ENCODE measurements around the gene SLC13A4. TPM values are rescaled to one million over a fixed set of nuclear protein-coding genes. Genes with fewer than 3 reads are reported as not detected.
"Not testable (repeated sequence)": the region's sequence is repeated elsewhere in the genome, so short reads cannot be mapped to it uniquely, and the experiment has no call there.

Gene SLC13A4
- polyA plus RNA-seq, 1 donor: 3.8 TPM

DNA sequence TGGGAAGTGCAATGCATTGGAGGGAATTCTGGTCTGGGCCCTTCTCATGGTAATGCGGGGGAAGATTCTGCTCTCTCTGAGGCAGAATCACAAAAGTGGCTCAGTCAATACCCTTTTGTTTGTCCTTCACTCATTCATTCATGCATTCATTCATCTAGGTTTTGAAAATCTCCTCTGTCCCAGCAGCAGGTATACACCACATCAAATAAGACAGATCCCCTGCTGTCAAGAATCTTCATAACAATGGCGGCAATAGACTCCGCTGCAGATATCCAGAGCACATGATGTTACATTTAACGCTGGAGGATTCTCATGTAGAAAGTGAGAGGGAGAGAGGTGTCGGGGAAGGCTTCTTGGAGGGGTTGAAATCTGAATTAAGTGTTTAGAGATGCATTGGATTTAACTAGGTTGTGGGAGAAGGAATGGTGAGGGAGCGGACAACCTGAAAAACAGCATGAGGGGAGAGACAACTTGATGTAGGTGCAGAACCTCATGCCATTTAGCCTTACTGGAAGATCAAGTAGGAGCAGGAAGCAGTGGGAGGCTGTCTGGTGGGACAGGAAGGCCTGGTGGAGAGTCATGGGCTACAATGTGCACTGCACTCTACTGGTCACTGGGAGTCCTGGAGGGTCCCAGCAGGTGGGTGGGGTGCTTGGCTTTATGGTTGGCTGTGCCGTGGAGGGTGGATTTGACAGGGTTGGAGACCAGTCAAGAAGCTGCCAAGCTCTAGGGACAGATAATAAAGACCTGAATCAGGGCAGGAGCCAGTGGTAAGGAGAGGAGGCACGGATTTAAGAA lies 25.8 kb upstream of the SLC13A4 start:
- no peak for DNase-seq

DNA sequence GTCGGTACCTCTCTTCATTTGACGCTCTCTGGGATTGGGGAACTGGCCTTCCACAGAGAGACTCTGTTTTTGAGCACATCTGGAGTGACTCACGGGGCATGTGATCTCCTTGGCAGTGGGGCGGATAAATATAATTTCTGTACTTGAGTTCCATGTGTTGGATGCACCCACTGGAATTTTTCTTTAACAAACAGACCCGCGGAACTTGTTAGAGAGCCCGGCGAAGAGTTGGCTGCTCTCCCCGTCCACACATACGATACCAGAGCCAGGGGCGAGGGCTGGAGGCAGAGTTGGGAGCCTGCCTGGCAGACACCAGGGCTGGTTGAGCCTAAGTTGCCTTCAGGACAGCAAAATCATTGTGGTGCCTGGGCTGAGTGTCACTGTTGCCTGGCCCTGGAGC lies 20.8 kb upstream of the SLC13A4 start, which contains the start of gene FAM180A:
FAM180A (minus strand) TSS at position 44 of the 400 bp plus-strand sequence. CDS start 233 bp downstream, outside the sequence.
- peak; percentile 80 for DNase-seq

DNA sequence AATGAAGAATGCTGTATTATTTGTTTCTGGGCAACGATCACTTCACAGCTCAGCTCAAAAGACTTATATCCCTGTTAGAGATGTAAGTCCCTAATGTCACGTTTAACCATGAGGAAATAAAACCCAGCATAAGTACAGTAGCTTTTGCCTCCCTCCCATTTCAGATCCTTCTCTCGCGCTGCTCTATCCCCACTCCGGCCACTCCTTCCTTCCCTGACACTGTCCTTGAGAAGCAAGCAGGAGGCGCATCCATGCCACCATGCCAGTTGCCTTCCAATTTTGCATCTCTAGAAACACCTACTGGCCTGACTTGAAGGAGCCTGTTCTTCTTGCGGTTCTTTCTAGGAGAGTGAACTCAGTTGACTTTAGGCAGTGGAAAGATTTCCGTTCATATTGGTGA lies 19.4 kb upstream of the SLC13A4 start:
- DNase-seq: no peak

DNA sequence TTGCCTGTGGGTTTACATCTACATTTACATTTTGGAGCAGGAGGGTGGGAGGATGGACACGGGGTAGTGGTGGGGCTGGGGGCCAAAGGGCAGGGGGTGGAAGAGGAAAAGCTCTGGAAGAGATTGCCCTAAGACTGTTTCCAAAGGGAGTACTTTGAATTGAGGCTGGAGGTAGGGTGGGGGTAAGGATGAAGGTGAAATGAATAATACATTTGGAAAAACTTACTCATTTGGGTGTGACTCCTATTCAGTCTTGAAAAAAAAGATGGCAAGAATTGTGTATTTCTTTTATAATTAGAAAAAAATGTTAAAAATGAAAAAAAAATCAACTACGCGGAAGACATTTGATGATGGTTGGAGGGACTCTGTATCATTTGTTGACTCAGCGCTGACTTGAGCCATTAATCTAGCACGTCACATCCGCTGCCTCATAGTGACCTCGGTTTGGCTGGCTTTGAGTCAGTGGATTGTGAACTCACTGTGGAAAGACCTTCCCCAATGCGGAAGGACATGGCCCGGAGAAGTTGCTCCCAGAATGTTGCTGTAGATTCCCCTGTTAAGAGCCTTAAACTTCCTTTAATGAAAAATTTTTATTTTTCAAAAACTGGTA lies 17.8 kb upstream of the SLC13A4 start:
- DNase-seq: no peak

DNA sequence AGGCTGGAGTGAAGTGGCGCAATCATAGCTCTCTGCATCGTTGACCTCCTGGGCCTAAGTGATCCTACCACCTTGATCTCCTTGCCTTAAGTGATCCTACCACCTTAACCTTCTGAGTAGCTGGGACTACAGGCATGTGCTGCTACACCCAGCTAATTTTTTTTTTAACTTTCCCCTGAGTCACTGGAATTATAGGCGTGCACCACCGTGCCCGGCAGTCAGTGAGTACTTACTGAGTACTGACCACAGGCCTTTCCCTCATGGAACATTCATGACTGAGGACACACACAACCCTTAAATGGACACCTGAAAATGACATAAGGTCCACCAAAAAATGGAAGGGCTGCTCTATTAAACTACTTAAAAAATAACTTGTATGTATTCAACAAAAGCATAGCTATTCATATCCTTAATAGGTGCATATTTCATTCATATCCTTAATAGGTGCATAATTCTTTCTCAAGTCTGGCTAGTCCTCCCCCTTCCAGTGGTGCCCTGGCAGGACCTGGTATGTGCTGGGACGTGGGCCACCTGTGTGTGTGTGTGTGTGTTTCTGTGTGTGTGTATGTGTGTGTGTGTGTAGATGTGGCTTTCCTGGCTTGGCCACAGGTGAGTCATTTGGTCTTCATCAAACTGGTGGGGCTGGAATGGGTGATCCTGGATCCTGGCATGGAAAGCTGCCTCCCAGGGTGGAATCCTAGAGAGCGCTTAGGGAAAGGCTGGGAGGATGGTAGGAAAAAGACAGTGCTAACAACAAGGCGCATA lies 17.1 kb upstream of the SLC13A4 start:
- DNase-seq: no peak

DNA sequence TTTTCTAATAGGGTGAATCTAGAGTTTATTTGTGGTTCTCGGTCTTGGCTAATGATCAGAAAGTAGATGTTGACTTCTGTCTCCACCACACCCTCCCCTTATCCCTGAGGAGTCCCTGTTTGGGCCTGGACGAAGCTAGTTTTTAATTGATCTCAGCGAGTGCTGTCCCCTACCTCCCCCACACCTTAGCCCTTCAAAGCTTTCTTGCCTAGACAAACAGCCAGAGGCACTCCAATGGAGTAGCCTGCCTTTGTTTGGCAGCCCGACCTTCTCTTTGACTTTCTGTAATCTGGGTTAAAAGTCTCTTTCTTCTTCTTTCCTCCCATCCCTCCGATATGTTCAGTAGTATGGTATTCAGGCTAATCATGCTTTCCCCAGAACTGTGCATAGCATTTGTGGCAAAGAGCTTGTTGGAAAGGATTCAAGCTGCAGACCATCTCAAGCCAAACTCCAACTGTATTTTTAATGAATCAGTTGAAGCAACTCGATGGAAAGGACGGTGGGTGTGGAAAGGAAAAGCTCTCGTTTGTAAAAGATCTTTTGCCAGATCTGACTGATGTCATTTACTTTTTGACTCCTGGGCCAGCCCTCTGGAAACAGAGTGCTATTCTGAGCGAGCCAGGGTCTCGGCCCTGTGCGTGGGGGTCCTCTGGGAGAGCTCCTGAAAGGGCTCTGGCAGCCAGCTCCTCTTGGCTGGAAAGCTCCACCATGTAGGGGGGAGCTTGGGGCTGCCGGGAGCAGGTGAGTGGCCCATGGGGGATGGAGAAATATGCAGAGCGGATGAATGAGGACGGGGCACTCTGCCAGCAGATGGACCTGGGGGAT lies 16.1 kb upstream of the SLC13A4 start:
- DNase-seq: peak; percentile 54

DNA sequence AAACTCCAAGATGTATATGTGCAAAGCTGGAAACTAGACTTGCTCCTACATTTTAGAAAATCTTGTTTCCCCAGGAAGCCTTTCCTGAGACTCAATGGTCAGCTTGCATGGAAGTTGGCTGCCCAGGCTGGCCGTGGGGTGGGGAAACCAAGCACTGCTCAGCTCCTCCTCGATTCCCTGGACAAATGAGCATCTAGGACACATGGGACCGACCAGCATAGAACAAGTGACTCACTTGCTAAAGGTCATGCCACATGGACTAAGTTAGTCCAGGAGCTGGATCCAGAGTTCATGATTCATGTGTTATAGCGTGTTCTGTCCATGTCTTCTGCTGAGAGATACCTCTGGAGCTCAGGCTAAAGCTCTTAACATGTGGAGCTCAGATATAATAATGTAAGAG lies 14.4 kb upstream of the SLC13A4 start:
- DNase-seq: no peak

DNA sequence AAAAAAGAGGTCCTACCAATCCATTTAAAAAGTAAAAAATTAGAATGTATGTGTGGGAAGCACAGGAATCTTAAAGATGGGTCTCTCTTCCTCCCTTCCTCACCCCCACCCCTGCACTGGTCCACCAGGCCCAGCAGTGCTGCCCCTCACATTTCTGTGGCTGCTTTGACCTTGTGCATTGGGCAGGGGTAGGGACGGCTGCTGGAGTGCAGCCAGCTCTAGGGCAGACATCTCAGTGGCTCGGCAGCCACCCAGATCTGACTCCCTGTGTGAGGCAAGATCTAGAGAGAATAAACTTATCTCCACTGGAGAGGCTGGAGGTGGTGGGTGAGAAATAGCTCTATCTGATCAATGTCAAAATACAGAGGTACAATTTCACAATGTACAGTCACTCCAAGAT lies 13.9 kb upstream of the SLC13A4 start:
- DNase-seq: no peak

DNA sequence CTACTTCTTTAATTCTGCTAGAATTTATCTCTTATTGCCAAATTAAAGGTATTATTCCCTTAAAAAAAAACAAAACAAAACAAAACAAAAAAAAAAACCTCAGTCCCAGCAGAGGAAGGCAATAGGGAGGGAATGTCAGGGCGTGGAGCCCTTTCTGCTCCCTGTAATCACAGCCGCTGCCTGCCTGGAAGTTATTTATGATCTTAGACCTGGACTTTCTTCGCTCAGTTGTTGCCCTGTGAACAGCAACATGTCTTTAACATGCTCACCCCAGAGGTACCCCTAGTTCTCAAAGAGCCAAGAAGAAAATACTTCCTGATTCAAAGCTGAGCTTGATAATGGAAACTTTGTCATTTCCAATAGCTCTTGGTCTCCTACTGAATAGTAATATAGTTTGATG lies 12.9 kb upstream of the SLC13A4 start:
- no peak for DNase-seq

DNA sequence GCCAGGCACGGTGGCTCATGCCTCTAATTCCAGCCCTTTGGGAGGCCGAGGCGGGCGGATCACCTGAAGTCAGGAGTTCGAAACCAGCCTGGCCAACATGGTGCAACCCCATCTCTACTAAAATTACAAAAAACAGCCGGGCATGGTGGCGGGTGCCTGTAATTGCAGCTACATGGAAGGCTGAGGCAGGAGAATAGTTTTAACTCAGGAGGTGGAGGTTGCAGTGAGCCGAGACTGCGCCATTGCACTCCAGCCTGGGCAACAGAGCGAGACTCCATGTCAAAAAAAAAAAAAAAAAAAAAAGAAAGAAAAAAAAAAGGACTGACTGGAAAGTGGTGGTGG lies 9.3 kb upstream of the SLC13A4 start:
- DNase-seq: not testable (repeated sequence)

DNA sequence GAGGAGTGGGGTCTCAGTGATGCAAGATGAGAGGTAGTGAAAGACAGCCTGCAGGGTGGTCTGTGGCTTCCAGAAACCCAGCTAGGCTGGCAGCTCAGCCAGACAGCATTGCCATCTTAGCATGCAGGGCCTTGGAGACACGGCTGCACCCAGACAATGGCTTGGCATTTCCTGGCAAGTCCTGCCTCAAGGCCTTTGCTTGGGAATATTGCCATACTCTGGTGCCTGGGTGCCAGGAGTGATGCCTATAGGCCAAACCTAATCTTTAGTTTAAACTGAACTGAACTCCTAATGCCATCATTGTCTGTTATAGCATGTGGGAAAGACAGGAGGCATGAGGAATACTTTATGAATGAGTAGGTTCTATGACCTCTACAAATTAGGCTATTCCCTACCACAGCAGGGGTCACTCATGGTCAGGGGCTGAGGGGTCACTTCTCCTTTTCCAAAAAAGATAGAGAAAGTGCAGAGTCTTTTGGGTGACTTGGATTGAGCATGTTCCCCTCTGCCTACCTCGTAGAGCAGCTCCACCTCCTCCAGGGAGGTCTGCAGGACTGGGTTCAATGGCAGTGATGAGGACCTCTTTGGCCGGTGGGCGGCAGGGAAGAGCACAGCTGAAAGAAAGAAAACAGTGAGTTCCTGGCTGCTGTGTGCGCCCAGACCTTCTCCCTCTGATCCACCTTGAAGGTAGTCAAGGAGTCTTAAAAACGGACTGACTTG lies 8.8 kb upstream of the SLC13A4 start:
- DNase-seq: no peak

DNA sequence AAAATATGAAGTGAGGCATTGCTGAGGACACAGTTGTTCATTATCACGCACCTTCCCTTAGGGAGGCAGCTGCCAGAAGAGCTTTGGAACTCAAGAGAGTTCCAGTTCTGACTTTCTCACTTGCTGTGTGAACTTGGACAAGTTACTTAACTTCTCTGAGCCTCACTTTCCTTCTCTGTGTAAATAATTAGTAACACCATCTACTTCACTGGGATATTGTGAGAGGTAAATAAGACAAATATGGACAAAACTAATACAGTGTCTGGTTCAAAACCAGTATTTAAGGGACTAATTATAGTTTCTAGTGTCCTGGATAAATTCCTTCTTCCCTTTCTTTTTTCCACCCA lies 6.3 kb upstream of the SLC13A4 start:
- DNase-seq: no peak

DNA sequence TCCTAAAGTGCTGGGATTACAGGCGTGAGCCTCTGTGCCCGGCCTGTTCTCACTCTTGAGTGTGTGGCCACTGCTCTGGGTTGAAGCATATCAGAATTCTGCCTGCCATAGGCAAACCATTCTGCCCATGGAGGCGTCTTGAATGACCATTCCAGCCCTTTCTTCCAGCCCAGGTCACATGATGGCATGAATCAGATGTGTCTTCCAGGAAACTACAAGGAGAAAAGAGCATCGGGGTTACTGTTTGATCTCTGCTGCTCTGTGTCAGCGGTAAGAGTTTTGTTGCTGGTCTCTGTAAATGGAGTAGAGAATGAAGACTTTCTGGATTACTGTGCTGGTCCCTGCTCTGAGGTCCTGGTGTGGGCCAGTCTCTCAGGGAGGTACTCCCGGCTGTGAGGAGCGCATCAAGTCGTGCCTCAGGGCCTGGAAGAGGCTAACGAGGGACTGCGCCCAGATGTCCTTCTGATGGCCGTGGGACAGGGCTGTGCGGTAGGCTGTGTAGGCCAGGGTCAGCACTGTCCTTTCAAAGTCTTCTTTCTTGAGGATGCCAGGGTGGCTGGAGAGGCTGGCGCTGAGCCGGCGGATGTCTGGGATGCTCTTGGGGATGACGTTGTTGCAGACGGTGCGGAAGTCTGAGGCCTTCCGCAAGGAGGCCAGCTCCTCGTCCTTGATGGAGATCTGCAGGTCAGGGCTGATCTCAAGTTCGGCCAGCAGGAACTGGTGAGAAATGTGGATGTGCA lies 5.8 kb upstream of the SLC13A4 start:
- DNase-seq: no peak

DNA sequence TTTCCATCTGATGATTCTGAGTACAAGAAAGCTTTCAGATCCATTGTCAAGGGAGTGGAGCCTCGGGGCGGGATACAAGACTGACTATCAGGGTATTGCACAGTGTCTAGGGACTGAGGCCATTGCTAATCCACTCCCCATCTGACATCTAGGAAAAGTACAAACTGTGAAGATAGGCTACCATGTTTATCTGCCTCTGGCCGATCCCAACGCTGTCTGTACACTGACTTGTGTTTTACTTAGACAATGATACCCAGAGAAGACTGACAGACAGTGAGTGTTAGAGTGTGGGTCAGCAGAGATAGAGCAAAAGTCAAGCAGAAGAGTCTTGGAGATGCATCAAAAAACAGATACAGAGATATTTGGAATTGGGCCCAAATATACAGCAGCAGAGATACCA lies 3.1 kb upstream of the SLC13A4 start:
- no peak for DNase-seq

DNA sequence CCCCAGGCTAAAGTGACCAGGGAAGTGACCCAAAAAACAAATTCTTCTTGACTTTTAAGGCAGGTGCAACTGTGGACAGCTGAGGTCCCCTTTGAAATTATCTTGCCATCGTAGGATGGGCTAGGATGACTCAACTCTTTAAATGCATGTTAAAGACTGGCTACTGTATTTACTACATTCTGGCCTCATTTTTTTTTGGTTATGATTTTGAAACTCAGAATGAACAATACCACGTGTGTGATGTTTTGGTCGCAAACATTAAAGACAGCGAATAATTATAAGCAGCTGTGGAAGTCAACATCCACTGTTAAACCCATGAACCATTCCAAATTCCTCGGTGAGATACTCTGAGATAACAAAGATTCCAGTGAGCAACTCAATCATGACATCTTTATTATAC lies 1.2 kb upstream of the SLC13A4 start:
- DNase-seq: no peak

DNA sequence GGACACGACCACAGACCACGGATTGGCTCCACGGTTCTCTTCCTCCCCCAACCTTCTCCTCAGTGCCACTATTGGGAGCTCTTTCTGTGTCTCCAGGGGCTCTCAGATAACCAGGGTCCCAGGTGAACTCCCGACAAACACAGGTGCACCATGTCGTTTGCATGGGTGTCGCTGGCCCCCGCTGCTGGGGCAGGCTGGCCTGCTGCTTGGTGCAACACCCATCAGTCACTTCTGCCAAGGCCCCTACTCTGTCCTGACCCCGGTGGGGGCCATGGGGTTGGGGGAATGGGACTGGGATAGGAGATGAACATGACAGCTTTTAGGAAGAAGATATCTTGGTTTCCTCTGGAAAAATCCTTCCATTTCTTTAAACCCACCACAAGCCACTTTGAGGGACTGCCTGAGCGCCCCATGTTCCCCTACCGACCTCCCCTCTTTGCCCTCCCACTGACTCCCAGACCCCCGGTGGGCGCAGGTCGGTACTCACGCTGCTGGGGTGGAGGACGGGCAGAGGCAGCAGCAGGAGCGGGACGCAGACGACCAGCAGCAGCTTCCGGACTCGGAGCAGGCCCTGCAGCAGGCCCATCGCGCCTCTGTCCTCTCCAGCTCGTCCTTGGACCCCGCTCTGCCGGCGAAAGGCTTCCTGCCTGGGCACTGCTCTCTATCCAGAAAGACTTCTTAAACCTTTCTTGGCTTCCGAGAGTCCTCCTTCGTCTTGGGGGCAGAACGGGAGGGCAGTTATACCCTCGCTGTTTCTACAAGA lies 894 bp downstream of the SLC13A4 start:
- no peak for DNase-seq

DNA sequence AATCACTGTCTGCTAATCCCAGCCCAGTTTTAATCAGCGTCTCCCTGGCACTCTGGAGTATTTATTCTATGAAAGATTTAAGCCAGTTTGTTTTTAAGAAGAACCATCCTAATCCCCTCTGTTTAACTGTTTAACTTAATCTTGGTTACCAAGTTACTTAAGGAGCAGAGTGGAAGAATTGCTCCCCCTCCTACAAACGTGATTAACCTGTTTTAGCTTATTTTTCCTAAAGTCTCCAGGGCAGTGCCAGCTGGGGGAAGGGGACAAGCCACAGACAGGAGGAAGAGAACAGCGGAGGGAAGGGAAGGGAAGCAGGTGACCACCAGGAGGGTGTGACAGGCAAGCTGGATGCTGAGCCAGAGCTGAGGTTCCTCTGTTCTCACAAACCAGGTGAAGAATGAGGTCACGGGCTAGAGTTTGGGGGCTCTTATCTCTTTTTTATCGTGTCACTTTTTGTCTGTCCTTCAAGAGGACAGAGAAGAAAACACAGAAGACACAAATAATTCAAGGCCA lies 1.7 kb downstream of the SLC13A4 start:
- no peak for DNase-seq

DNA sequence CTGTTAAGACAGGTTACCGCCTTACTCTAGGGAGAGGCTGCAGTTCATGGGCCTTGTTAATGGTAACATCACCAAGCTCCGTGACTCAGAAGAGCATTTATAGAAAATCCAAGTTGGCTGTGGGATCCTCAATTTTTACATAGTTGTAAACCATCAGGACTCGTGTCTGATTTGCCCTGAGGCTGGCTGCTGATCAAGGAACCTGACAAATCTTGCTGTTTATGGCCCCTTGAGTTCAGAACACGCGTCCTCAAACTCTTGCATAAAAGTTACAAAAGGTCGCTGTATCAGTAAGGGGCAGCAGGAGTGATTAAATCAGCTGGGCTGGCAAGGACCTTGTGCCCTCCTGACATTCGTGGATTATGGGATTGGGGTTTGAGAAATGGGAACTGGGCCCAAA lies 4.6 kb downstream of the SLC13A4 start:
- DNase-seq: no peak

DNA sequence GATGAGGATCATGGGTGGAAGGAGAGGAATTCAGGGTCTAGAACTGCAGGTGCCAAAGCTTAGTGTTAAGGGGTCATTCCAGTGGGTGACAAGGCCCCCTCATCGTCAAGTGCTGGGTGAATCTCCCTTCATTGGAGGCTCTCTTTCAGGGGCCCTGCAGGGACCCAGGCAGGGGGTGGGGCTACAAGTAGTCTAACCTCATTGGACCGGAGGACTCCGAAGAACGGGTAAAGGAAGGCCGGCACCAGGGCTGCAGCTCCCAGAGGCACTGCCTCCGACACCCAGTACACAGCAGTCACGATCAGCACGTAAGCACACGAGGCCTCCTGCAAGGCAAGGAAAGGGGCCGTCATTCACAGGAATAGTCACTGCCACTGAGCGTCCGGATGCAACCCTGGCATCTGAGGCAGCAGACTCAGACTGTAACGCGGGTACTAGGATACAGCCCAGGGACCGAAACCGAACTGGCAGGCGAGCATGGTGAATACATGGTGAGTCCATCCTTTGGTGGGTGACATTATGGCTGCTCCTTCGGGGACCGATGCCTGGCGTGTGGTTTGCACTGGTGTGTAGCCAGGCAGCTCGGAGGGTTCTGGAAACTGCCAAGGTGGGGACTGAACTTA lies 6.7 kb downstream of the SLC13A4 start:
- DNase-seq: no peak

DNA sequence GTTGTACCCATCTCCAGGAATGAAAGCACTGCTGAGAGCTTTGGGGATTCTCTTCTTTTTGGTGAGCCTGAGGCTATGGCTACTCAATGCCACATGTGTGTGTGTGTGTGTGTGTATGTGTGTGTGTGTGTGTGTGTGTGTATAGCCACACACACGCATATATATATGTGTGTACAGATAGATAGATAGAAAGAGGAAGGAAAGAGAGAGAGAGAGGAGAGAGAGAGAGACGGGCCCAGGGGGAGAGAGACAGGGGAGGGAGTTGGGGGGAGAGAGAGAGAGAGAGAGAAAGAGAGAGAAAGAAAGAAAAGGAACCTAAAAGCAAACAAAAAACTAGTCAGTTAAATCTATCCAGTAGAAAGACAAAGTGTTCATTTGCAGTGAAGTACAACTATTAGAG lies 8.3 kb downstream of the SLC13A4 start:
- DNase-seq: no peak

All from hindlimb muscle (tissue), 1 donor.